ENCODE results near the gene SFT2D1. TPM values are rescaled to one million over a fixed set of nuclear protein-coding genes. Genes with fewer than 3 reads are reported as not detected.
"Not testable (repeated sequence)": the region's sequence is repeated elsewhere in the genome, so short reads cannot be mapped to it uniquely, and the experiment has no call there.

Gene SFT2D1
- total RNA-seq, 1 experiment from 2014 or later, result 88.2 TPM

- H3K27ac ChIP-seq, result no peak overlapping the region
- no peak for DNase-seq (ENCODE audit: low read depth in 1 of 2, low spot score in 2 of 2)
- H3K4me3 ChIP-seq, result no peak overlapping the region
Observed at GRCh38 chr6:166354143-166354542, 11.8 kb upstream of the SFT2D1 start.

GRCh38 chr6:166353507-166353906 lies 11.2 kb upstream of the SFT2D1 start:
- H3K9me3 ChIP-seq (replicated peaks), result no peaks in the 10 kb centered on the region; the same call in none of the 2 replicates
- no peak for DNase-seq (ENCODE audit: low read depth in 1 of 2, low spot score in 2 of 2)
- H3K4me1 ChIP-seq (replicated peaks), result no peaks in the 10 kb centered on the region; the same call in 1 of the 2 replicates
- H3K4me3 ChIP-seq, result no peak overlapping the region
- H3K27ac ChIP-seq, result no peak overlapping the region
- no peaks in the 10 kb centered on the region for H3K36me3 ChIP-seq
- no peaks in the 10 kb centered on the region for H3K27me3 ChIP-seq (replicated peaks)

More at GRCh38 chr6:166354143-166354542, 11.8 kb upstream of the SFT2D1 start:
- Histone ChIP-seq H3K36me3 (no peaks in the 10 kb centered on the region), H3K27me3 (replicated peaks) (no peaks in the 10 kb centered on the region), H3K4me1 (replicated peaks) (no peaks in the 10 kb centered on the region; the same call in 1 of the 2 replicates), H3K9me3 (replicated peaks) (no peaks in the 10 kb centered on the region; the same call in none of the 2 replicates)

DNA sequence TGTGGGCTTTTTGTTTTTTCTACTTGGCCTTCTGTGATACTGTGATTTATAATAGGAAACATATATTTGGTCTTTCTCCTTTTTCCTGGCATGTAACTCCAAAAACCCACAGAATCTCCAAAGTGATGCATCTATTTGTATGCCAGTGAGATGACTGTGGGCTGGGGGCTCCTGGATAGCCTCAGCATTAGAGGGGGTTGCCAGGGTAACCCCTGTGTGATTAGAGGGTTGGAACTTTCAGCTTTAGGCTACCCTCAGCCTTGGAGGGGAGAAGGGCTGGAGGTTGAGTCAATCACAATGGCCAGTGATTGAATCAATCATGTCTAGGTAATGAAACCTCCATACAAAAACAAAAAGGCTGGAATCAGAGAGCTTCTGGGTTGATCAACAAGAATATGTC lies 10.6 kb upstream of the SFT2D1 start:
- no peaks in the 10 kb centered on the region; the same call in none of the 2 replicates for H3K9me3 ChIP-seq (replicated peaks)
- DNase-seq (ENCODE audit: low read depth in 1 of 2, low spot score in 2 of 2), result no peak
- H3K4me1 ChIP-seq (replicated peaks), result no peaks in the 10 kb centered on the region; the same call in 1 of the 2 replicates
- no peak overlapping the region for H3K27ac ChIP-seq
- H3K27me3 ChIP-seq (replicated peaks), result no peaks in the 10 kb centered on the region
- no peak overlapping the region for H3K4me3 ChIP-seq
- H3K36me3 ChIP-seq, result no peaks in the 10 kb centered on the region

DNA sequence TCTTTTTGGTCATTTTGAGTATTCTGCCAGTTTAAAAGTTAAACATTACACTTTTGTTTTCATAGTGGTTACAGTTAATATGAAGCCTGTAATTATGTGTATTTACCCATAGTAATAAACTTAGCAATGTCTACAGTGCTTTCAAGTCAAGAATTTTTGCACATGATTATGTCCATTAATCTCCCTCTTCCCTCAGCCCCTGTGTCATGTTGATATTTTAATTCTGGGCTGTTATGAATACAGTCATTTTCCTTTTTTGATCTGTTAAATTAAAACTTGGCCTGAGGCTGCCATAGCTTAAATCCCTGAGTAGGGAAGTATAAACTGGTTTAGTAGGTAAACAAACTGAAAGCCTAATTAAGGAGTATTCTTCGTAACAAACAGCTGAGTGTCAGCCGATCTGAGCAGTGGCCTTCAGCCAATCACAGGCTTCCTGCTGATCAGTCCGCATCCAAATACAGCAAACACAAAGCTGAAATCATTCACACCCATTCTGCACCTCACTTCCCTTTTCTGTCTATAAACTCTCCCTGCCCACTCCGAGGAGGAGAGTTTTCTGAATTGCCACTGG lies 9.5 kb upstream of the SFT2D1 start:
- no peaks in the 10 kb centered on the region for H3K36me3 ChIP-seq
- no peak overlapping the region for H3K27ac ChIP-seq
- H3K4me3 ChIP-seq, result no peak overlapping the region
- DNase-seq (ENCODE audit: low read depth in 1 of 2, low spot score in 2 of 2), result no peak
- no peaks in the 10 kb centered on the region for H3K27me3 ChIP-seq (replicated peaks)
- no peaks in the 10 kb centered on the region; the same call in none of the 2 replicates for H3K9me3 ChIP-seq (replicated peaks)
- H3K4me1 ChIP-seq (replicated peaks), result no peaks in the 10 kb centered on the region; the same call in 1 of the 2 replicates

- Histone ChIP-seq H3K4me1 (replicated peaks) (no peaks in the 10 kb centered on the region; the same call in 1 of the 2 replicates), H3K4me3 (no peak overlapping the region), H3K36me3 (no peaks in the 10 kb centered on the region), H3K27me3 (replicated peaks) (no peaks in the 10 kb centered on the region), H3K27ac (no peak overlapping the region), H3K9me3 (replicated peaks) (no peaks in the 10 kb centered on the region; the same call in none of the 2 replicates)
- no peak for DNase-seq (ENCODE audit: low read depth in 1 of 2, low spot score in 2 of 2)
Observed at GRCh38 chr6:166348305-166348949, 6.1 kb upstream of the SFT2D1 start.

DNA sequence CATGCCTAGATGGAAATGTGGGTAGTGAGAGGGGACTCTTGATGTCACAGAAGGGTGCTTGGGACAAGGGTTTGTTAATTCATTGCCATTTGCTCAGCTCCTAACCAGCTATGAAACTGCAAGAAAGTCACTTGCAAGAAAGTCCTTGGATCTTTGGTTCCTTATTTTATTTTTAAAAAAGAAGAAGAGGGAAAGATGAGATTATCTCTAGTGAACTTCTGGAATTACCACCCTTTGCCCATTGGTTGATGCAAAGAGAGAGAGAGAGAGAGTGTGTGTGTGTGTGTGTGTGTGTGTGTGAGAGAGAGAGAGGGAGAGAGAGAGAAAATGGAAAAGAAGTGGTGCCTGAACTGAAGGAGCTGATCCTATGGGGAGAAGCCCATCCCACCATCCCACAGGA lies 4.6 kb upstream of the SFT2D1 start:
- no peaks in the 10 kb centered on the region for H3K27me3 ChIP-seq (replicated peaks)
- H3K9me3 ChIP-seq (replicated peaks), result no peaks in the 10 kb centered on the region; the same call in none of the 2 replicates
- peaks cover 6% of the 10 kb centered on the region for H3K4me1 ChIP-seq (replicated peaks)
- no peak overlapping the region for H3K4me3 ChIP-seq
- no peak overlapping the region for H3K27ac ChIP-seq
- peaks cover 8% of the 10 kb centered on the region for H3K36me3 ChIP-seq
- DNase-seq (ENCODE audit: low read depth in 1 of 2, low spot score in 2 of 2), result no peak

GRCh38 chr6:166346449-166346848 lies 4.1 kb upstream of the SFT2D1 start:
- Histone ChIP-seq H3K27me3 (replicated peaks) (no peaks in the 10 kb centered on the region), H3K4me1 (replicated peaks) (peaks cover 11% of the 10 kb centered on the region), H3K27ac (no peak overlapping the region), H3K9me3 (replicated peaks) (no peaks in the 10 kb centered on the region; the same call in none of the 2 replicates), H3K4me3 (no peak overlapping the region), H3K36me3 (peaks cover 10% of the 10 kb centered on the region)
- no peak for DNase-seq (ENCODE audit: low read depth in 1 of 2, low spot score in 2 of 2)

DNA sequence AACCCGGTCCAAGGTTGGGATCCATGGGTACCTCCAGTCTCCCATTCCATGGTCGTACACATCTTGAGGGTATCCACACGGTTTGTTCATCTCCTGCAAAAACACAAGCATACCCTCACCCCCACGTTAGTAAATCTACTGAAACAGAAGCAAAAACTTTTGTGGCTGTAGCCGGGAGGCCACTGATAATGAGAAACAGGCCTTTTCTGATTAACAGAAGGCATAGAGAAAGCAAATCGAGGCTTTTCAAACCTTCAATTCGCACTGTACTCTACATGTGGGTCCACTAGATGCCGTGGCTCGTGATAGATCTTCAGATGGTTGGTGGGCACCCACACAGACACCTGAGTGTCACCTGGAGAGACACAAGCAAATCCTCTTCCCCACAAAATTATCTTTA lies 3.3 kb upstream of the SFT2D1 start:
- H3K9me3 ChIP-seq (replicated peaks); H3K4me3 ChIP-seq; H3K27me3 ChIP-seq (replicated peaks); DNase-seq (ENCODE audit: low read depth in 1 of 2, low spot score in 2 of 2); H3K27ac ChIP-seq: not testable (repeated sequence)
- H3K36me3 ChIP-seq, result peaks cover 18% of the 10 kb centered on the region
- peaks cover 14% of the 10 kb centered on the region for H3K4me1 ChIP-seq (replicated peaks)

- not testable (repeated sequence) for H3K27me3 ChIP-seq (replicated peaks); H3K4me3 ChIP-seq; DNase-seq (ENCODE audit: low read depth in 1 of 2, low spot score in 2 of 2); H3K9me3 ChIP-seq (replicated peaks); H3K27ac ChIP-seq
- peaks cover 26% of the 10 kb centered on the region for H3K36me3 ChIP-seq
- H3K4me1 ChIP-seq (replicated peaks), result peaks cover 14% of the 10 kb centered on the region
Observed at GRCh38 chr6:166344921-166345320, 2.6 kb upstream of the SFT2D1 start.

- DNase-seq (ENCODE audit: low read depth in 1 of 2, low spot score in 2 of 2), result no peak
- H3K4me1 ChIP-seq (replicated peaks), result peaks cover 14% of the 10 kb centered on the region
- no peaks in the 10 kb centered on the region for H3K27me3 ChIP-seq (replicated peaks)
- H3K36me3 ChIP-seq, result peaks cover 30% of the 10 kb centered on the region
- H3K27ac ChIP-seq, result no peak overlapping the region
- no peak overlapping the region for H3K4me3 ChIP-seq
- no peaks in the 10 kb centered on the region for H3K9me3 ChIP-seq (replicated peaks)
Observed at GRCh38 chr6:166344240-166344639, 1.9 kb upstream of the SFT2D1 start.

DNA sequence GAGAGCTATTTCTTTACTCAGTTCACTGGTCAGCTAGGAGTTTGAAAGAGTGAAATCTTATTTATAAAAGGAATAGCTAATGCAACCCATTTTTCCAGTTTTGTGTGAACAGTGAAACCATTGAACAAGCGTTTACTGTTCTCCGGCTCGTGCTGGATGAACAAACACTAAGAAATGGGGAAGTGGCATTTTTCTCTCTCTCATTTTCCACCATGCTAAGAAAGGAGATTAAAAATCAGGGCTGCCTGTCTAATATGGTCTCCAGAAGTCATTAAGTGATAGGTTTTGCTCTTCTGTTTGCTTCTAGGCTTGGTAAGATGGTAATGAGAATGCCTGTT lies 774 bp upstream of the SFT2D1 start:
- no peak for DNase-seq (ENCODE audit: low read depth in 1 of 2, low spot score in 2 of 2)
- no peaks in the 10 kb centered on the region for H3K9me3 ChIP-seq (replicated peaks)
- H3K27ac ChIP-seq, result no peak overlapping the region
- peak overlapping the region; percentile 96 for H3K4me3 ChIP-seq
- peaks cover 34% of the 10 kb centered on the region for H3K36me3 ChIP-seq
- H3K27me3 ChIP-seq (replicated peaks), result no peaks in the 10 kb centered on the region
- H3K4me1 ChIP-seq (replicated peaks), result peaks cover 14% of the 10 kb centered on the region

DNA sequence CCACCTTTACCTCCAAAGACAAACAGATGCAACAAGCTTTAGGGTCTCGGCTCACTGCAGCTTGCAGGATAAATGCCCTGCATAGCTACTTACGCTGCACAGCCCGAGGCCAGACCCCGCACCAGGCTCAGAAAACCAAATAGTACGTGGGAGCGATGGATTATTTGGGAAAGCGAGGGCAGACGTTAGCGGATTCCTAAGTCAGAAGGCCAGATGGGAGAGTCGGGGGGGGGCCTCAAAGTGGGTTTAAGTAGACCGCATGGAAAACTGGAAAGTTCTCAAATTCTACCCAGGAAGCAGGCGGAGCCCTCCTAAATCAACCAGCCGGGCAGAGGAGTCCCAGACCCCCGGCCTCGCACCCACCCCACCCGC lies 382 bp downstream of the SFT2D1 start:
- Histone ChIP-seq H3K27me3 (replicated peaks) (no peaks in the 10 kb centered on the region), H3K27ac (peak overlapping the region; percentile 95), H3K4me3 (peak overlapping the region; percentile 96), H3K4me1 (replicated peaks) (peaks cover 14% of the 10 kb centered on the region), H3K36me3 (peaks cover 46% of the 10 kb centered on the region), H3K9me3 (replicated peaks) (no peaks in the 10 kb centered on the region)
- no peak for DNase-seq (ENCODE audit: low read depth in 1 of 2, low spot score in 2 of 2)

GRCh38 chr6:166341464-166341863 lies 881 bp downstream of the SFT2D1 start:
- Histone ChIP-seq H3K4me3 (peak overlapping the region; percentile 96), H3K27ac (peak overlapping the region; percentile 95; the same call in 1 of the 2 replicates), H3K27me3 (replicated peaks) (no peaks in the 10 kb centered on the region), H3K36me3 (peaks cover 51% of the 10 kb centered on the region), H3K4me1 (replicated peaks) (peaks cover 14% of the 10 kb centered on the region), H3K9me3 (replicated peaks) (no peaks in the 10 kb centered on the region)
- DNase-seq (ENCODE audit: low read depth in 1 of 2, low spot score in 2 of 2), result no peak

GRCh38 chr6:166338854-166339253 lies 3.5 kb downstream of the SFT2D1 start:
- Histone ChIP-seq H3K4me3 (no peak overlapping the region), H3K36me3 (peaks cover 76% of the 10 kb centered on the region), H3K27ac (no peak overlapping the region), H3K4me1 (replicated peaks) (peaks cover 14% of the 10 kb centered on the region), H3K27me3 (replicated peaks) (no peaks in the 10 kb centered on the region), H3K9me3 (replicated peaks) (no peaks in the 10 kb centered on the region)
- DNase-seq (ENCODE audit: low read depth in 1 of 2, low spot score in 2 of 2), result no peak

Measured in SJSA1 (cell line).